ENCODE results near the gene PNPLA2.

Gene PNPLA2

GRCh38 chr11:787084-787675 is 31.5 kb upstream of the PNPLA2 start:
- no peak for TF ChIP-seq TCF4 (CRISPR knock-in tag; IDR thresholded peaks at IDR 0.05; ENCODE audit: borderline replicate concordance)
- no peak for TF ChIP-seq ISL1 (CRISPR knock-in tag; IDR thresholded peaks at IDR 0.05)
- no peak for TF ChIP-seq ZFP30 (CRISPR knock-in tag; IDR thresholded peaks at IDR 0.05)
- no peak for TF ChIP-seq GLIS3 (CRISPR knock-in tag; IDR thresholded peaks at IDR 0.05)
- no peak for TF ChIP-seq ARNTL (CRISPR knock-in tag; IDR thresholded peaks at IDR 0.05; ENCODE audit: borderline replicate concordance, low read depth)
- no peak for TF ChIP-seq OSR1 (CRISPR knock-in tag; IDR thresholded peaks at IDR 0.05)
- TF ChIP-seq CSRNP3 (CRISPR knock-in tag; IDR thresholded peaks at IDR 0.05) = no peak
- no peak for TF ChIP-seq ZNF70 (CRISPR knock-in tag; IDR thresholded peaks at IDR 0.05)
- TF ChIP-seq ZNF8 (CRISPR knock-in tag; IDR thresholded peaks at IDR 0.05) = no peak
- no peak for TF ChIP-seq ZFP3 (CRISPR knock-in tag; IDR thresholded peaks at IDR 0.05)
- no peak for TF ChIP-seq POU6F1 (CRISPR knock-in tag; IDR thresholded peaks at IDR 0.05; ENCODE audit: borderline replicate concordance, low read depth)
- no peak for TF ChIP-seq TOX (CRISPR knock-in tag; IDR thresholded peaks at IDR 0.05; ENCODE audit: borderline replicate concordance)
- TF ChIP-seq CSDC2 (CRISPR knock-in tag; IDR thresholded peaks at IDR 0.05) = no peak
- TF ChIP-seq CREB5 (CRISPR knock-in tag; IDR thresholded peaks at IDR 0.05; ENCODE audit: low read depth) = no peak
- no peak for TF ChIP-seq SNAI2 (CRISPR knock-in tag; IDR thresholded peaks at IDR 0.05)
- TF ChIP-seq RARB (CRISPR knock-in tag; IDR thresholded peaks at IDR 0.05) = no peak
- no peak for TF ChIP-seq ZC3H10 (CRISPR knock-in tag; IDR thresholded peaks at IDR 0.05)
- TF ChIP-seq PATZ1 (CRISPR knock-in tag; IDR thresholded peaks at IDR 0.05; ENCODE audit: borderline replicate concordance) = no peak
- TF ChIP-seq PPARA (CRISPR knock-in tag; IDR thresholded peaks at IDR 0.05; ENCODE audit: borderline replicate concordance) = no peak
- ATAC-seq = no peak

GRCh38 chr11:788009-788640 is 30.6 kb upstream of the PNPLA2 start:
- TF ChIP-seq BACH2 (CRISPR knock-in tag; IDR thresholded peaks at IDR 0.05; ENCODE audit: borderline replicate concordance) (no peak), POU6F1 (CRISPR knock-in tag; IDR thresholded peaks at IDR 0.05; ENCODE audit: borderline replicate concordance, low read depth) (no peak), CSDC2 (CRISPR knock-in tag; IDR thresholded peaks at IDR 0.05) (no peak), ARNTL (CRISPR knock-in tag; IDR thresholded peaks at IDR 0.05; ENCODE audit: borderline replicate concordance, low read depth) (no peak), ZNF8 (CRISPR knock-in tag; IDR thresholded peaks at IDR 0.05) (no peak), ZNF70 (CRISPR knock-in tag; IDR thresholded peaks at IDR 0.05) (no peak), ZNF565 (CRISPR knock-in tag; conservative IDR thresholded peaks at IDR 0.05; ENCODE audit: low read depth) (no peak), ZC3H10 (CRISPR knock-in tag; IDR thresholded peaks at IDR 0.05) (no peak), GLIS3 (CRISPR knock-in tag; IDR thresholded peaks at IDR 0.05) (no peak), CREB5 (CRISPR knock-in tag; IDR thresholded peaks at IDR 0.05; ENCODE audit: low read depth) (no peak), ESRRG (CRISPR knock-in tag; IDR thresholded peaks at IDR 0.05) (no peak), OSR1 (CRISPR knock-in tag; IDR thresholded peaks at IDR 0.05) (no peak), ZFP30 (CRISPR knock-in tag; IDR thresholded peaks at IDR 0.05) (no peak), PPARA (CRISPR knock-in tag; IDR thresholded peaks at IDR 0.05; ENCODE audit: borderline replicate concordance) (no peak), ZFP3 (CRISPR knock-in tag; IDR thresholded peaks at IDR 0.05) (no peak)
- ATAC-seq = no peak
